Keratinocyte (primary cell): ENCODE results near the gene IFNGR1.

Source experiments
- CTCF ChIP-seq, 3 experiments: IDR thresholded peaks in 1 of 3; conservative IDR thresholded peaks in 1 of 3; optimal IDR thresholded peaks in 1 of 3; 2 replicates in 2 of 3; 3 replicates in 1 of 3; pipeline versions ENCODE3 to v1.5.1; 2011; ENCODE audit warnings: low read length in 3 of 3, mild to moderate bottlenecking in 3 of 3, moderate library complexity in 2 of 3, control low read depth in 1 of 3, inconsistent platforms in 1 of 3; ENCODE audit not compliant: insufficient read depth in 2 of 3; ENCODE audit errors: extremely low read depth in 1 of 3
- EZH2 ChIP-seq: IDR thresholded peaks from one replicate; pipeline ENCODE4 v1.6.1; 2012; ENCODE audit warnings: inconsistent platforms, mild to moderate bottlenecking, low read length, moderate library complexity

- TF ChIP-seq CTCF (optimal IDR thresholded peaks at IDR 0.05 in 1 of 3, IDR thresholded peaks at IDR 0.05 in 1 of 3, conservative IDR thresholded peaks at IDR 0.05 in 1 of 3; ENCODE audit: extremely low read depth in 1 of 3, insufficient read depth in 2 of 3, low read length in 3 of 3), result peak; percentile 74 to 77 (median 76)
- no peak for TF ChIP-seq EZH2
These were observed 53.6 kb downstream of the IFNGR1 start for GRCh38 chr6:137165375-137166246.
